ENCODE results near the gene CDK10.

CDK10 gene

DNA sequence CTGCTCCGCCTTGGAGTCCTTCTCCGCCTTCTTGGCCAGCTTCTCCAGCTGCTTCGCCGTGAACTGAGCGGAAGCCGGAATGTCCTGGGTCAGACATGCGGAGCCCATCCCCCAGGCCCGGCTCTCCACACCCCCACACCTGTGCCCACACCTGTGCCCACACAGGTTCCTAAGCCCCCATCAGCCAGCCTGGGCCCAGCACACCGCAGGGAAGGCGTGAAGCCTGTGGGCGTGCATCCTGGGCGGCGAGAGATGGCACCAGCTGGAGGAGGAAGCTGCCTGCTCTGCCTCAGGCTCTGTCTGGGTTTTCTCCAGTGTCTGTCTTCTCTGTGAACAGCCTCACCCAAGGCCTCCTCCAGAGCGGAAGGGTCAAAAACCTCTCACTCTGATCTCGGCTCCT lies 34.9 kb upstream of the CDK10 start:
- H3K36me3 ChIP-seq (ENCODE audit: control insufficient read depth, insufficient read depth, low read length), result no peaks in the 10 kb centered on the region
- TF ChIP-seq, protein P1, sequence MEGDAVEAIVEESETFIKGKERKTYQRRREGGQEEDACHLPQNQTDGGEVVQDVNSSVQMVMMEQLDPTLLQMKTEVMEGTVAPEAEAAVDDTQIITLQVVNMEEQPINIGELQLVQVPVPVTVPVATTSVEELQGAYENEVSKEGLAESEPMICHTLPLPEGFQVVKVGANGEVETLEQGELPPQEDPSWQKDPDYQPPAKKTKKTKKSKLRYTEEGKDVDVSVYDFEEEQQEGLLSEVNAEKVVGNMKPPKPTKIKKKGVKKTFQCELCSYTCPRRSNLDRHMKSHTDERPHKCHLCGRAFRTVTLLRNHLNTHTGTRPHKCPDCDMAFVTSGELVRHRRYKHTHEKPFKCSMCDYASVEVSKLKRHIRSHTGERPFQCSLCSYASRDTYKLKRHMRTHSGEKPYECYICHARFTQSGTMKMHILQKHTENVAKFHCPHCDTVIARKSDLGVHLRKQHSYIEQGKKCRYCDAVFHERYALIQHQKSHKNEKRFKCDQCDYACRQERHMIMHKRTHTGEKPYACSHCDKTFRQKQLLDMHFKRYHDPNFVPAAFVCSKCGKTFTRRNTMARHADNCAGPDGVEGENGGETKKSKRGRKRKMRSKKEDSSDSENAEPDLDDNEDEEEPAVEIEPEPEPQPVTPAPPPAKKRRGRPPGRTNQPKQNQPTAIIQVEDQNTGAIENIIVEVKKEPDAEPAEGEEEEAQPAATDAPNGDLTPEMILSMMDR (IDR thresholded peaks at IDR 0.05), result no peak
- H3K27ac ChIP-seq, result no peak overlapping the region

DNA sequence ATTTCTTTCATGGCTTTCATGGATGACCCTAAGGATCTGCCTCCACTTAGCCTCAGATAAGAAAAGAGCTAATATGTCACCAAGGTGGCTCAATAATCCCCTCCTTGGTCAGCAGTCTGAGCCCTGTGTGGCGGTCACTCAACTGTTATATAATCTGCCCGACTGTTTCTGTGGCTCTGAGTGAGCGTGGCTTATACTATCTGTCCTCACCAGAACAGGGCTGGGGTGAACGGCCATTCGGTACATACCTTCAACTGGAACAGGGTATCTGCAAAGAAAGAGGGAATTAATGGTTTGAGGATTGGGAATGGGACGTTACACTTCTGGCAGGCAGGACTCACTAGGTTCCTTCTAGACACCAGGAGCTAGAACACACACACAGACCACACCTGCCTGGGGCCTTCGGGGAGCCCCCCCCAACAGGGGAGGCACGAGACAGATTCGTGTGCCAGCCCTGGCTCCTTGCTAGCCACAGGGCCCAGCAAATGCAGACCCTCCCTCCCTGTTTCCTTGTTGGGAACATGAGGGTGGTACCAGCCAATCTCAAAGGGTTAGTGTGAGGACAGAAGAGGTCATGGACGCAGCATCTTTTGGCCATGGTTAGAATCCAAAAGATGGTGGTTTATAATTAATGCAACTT lies 32.7 kb upstream of the CDK10 start:
- no peak overlapping the region for H3K27ac ChIP-seq
- TF ChIP-seq, protein P1 (IDR thresholded peaks at IDR 0.05), result no peak
- no peaks in the 10 kb centered on the region for H3K27me3 ChIP-seq (ENCODE audit: control insufficient read depth, insufficient read depth, low read length)
- no peak overlapping the region for H3K4me2 ChIP-seq (ENCODE audit: low read length)
- no peak overlapping the region for H3K4me3 ChIP-seq (ENCODE audit: low read depth, low read length)
- no peak overlapping the region for H2AFZ ChIP-seq
- H3K9ac ChIP-seq, result no peak overlapping the region
- H3K79me2 ChIP-seq, result peaks cover 9% of the 10 kb centered on the region
- H3K36me3 ChIP-seq (ENCODE audit: control insufficient read depth, insufficient read depth, low read length), result no peaks in the 10 kb centered on the region
- H3K9me3 ChIP-seq (ENCODE audit: control insufficient read depth, low read length), result no peaks in the 10 kb centered on the region
- peaks cover 7% of the 10 kb centered on the region for H3K4me1 ChIP-seq

More for the DNA sequence above, 34.9 kb upstream of the CDK10 start:
- Histone ChIP-seq H3K9me3 (ENCODE audit: control insufficient read depth, low read length) (no peaks in the 10 kb centered on the region), H2AFZ (no peak overlapping the region), H3K79me2 (peaks cover 5% of the 10 kb centered on the region), H3K9ac (no peak overlapping the region), H3K4me1 (peaks cover 4% of the 10 kb centered on the region), H3K4me2 (ENCODE audit: low read length) (no peak overlapping the region), H3K27me3 (ENCODE audit: control insufficient read depth, insufficient read depth, low read length) (no peaks in the 10 kb centered on the region), H3K4me3 (ENCODE audit: low read depth, low read length) (no peak overlapping the region)

DNA sequence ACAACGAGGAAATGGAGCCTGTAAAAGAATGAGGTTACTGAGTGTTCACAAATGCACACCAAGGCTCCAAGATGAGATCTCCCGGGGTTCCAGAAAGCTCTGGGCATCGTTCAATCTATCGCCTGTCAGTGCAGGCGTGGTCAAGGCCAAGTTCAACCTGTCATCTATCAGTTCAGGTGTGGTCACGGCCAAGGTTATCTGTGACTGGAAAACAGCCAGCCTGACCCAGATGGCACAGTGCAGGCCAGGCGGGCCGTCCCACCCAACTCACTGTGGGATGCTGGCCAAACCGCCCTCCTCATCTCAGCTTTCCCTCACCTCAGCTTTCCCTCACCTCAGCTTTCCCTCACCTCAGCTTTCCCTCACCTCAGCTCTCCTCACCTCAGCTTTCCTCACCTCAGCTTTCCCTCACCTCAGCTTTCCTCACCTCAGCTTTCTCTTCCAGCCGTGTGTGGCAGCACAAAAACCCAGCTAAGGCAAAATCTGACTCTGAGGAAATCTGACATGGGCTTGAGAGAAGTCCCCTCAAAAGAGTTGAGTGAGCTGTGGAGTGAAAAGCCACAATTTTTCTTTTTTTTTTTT lies 31.3 kb upstream of the CDK10 start:
- TF ChIP-seq, protein P1 (IDR thresholded peaks at IDR 0.05), result no peak
- Histone ChIP-seq H3K9me3 (ENCODE audit: control insufficient read depth, low read length) (no peaks in the 10 kb centered on the region), H3K4me2 (ENCODE audit: low read length) (no peak overlapping the region), H3K4me1 (peaks cover 7% of the 10 kb centered on the region), H3K36me3 (ENCODE audit: control insufficient read depth, insufficient read depth, low read length) (no peaks in the 10 kb centered on the region), H3K79me2 (peaks cover 9% of the 10 kb centered on the region), H3K27me3 (ENCODE audit: control insufficient read depth, insufficient read depth, low read length) (no peaks in the 10 kb centered on the region), H3K9ac (no peak overlapping the region), H3K4me3 (ENCODE audit: low read depth, low read length) (no peak overlapping the region), H3K27ac (peak overlapping the region; percentile 20), H2AFZ (no peak overlapping the region)

DNA sequence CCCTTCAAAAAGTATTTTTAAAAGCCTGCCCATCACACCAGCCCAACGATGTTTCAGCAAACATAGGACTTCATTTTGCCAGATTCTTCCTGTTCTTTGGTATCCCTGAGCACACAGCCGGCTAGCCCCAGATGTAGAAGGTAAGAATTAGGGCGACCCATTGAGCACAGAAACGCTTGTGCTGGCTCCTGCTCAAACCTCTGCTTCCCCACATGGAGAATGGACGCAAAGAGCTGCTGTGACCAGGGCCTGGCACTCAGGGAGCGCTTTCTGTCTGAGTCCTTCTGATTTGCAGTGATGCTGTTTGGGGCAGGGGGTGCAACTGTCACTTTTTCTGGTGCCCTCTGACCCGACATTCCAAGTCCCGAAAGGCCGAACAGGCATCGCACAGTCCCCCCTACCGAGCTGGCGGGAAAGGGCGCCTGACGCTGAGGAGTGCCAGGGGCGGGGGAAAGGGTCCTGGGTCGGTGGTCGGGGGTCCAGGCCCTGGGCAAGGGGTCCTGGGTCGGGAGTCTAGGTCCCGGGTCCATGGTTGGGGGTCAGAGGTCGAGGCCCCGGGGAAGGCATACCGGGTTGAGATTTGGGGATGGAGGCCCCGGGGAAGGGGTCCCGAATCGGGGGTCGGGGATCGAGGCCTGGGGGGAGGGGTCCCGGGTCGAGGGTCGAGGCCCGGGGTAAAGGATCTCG lies 29.9 kb upstream of the CDK10 start:
- H3K9me3 ChIP-seq (ENCODE audit: control insufficient read depth, low read length), result no peaks in the 10 kb centered on the region

More for the DNA sequence above, 29.9 kb upstream of the CDK10 start:
- Histone ChIP-seq H2AFZ (no peak overlapping the region), H3K9ac (peak overlapping the region; percentile 16), H3K36me3 (ENCODE audit: control insufficient read depth, insufficient read depth, low read length) (no peaks in the 10 kb centered on the region), H3K4me3 (ENCODE audit: low read depth, low read length) (peak overlapping the region; percentile 98), H3K4me2 (ENCODE audit: low read length) (peak overlapping the region; percentile 100), H3K27ac (no peak overlapping the region), H3K79me2 (peaks cover 9% of the 10 kb centered on the region), H3K4me1 (peaks cover 7% of the 10 kb centered on the region), H3K27me3 (ENCODE audit: control insufficient read depth, insufficient read depth, low read length) (no peaks in the 10 kb centered on the region)
- TF ChIP-seq, protein P1 (IDR thresholded peaks at IDR 0.05), result no peak

Data from parathyroid adenoma (tissue), 2 donors.